GM12891 (cell line): ENCODE results near the gene TRPM3.

Source experiments
- PAX5 ChIP-seq: IDR thresholded peaks from 2 replicates; pipeline ENCODE4 v1.6.1; 2011; ENCODE audit warnings: low read length, moderate library complexity, mild to moderate bottlenecking; ENCODE audit not compliant: insufficient read depth, severe bottlenecking
- POLR2A ChIP-seq: IDR thresholded peaks from 2 replicates; pipeline ENCODE4 v1.6.1; 2011; ENCODE audit warnings: low read depth, low read length, control low read depth
- POLR2AphosphoS5 ChIP-seq: IDR thresholded peaks from 2 replicates; pipeline ENCODE4 v1.6.1; 2011; ENCODE audit warnings: low read depth, low read length, control low read depth
- POU2F2 ChIP-seq: IDR thresholded peaks from 2 replicates; pipeline ENCODE4 v1.6.1; 2011; ENCODE audit warnings: low read depth, mild to moderate bottlenecking, control low read depth, low read length, moderate library complexity
- SPI1 ChIP-seq: IDR thresholded peaks from 2 replicates; pipeline ENCODE4 v1.6.1; 2011; ENCODE audit warnings: low read depth, low read length, control low read depth
- TAF1 ChIP-seq: IDR thresholded peaks from 2 replicates; pipeline ENCODE4 v1.6.1; 2011; ENCODE audit warnings: low read depth, low read length, control low read depth

DNA sequence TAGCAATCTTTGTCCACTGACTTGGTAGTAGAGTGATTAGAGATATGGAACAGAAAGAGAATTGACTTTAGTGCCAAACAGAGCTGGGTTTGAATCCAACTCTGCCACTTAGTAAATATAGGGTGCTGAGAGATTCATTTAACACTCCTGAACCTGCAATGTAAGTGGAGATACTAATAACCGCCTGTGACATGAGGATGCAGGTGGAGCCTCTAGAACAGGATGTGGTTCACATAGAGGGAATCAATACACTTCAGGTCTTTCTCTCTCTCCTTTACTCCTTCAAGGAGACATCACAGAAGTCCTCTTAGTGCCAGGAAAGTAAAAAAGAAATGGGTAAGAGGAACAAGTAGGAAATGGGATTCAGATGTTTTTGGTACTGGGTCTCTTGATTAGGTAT, 49.8 kb downstream of the TRPM3 start:
- no peak for TF ChIP-seq POLR2A
- no peak for TF ChIP-seq TAF1
- TF ChIP-seq POLR2AphosphoS5, result no peak
- TF ChIP-seq POU2F2, result no peak
- no peak for TF ChIP-seq PAX5
- TF ChIP-seq SPI1, result no peak
